Measurements from ENCODE around the gene CD8A.
"Not testable (repeated sequence)": the region's sequence is repeated elsewhere in the genome, so short reads cannot be mapped to it uniquely, and the experiment has no call there.

DNA sequence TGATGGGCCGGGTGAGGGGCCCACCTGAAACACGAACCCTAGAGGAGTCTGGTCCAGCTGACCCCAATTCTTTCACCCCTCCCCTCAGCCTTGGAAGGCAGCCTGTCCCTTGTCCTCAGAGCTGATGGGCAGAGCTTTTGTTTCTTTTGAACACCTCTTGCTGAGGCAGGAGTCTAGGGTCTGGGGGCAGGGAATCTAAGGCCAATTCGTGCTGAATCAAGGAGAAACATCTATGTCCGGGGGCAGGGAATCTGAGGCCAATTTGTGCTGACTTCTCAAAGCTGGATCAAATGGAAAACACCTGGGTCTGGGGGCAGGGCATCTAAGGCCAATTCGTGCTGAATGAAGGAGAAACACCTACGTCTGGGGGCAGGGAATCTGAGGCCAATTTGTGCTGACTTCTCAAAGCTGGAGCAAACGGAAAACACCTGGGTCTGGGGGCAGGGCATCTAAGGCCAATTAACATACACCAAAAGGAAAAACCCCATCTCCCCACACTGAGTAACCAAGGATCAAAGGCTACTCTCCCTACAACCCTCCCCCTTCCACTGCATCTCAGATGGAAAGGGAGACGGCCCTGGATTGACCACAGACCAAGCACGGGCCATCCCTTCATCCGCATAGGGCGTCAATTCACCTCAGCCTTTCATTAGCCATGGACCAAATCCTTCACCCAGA is 49.3 kb upstream of the CD8A start:
- not testable (repeated sequence) for TF ChIP-seq RAD21 (IDR thresholded peaks at IDR 0.05 in 1 of 2, conservative IDR thresholded peaks at IDR 0.05 in 1 of 2; ENCODE audit: low read depth in 2 of 2, low read length in 2 of 2); POLR2AphosphoS5 (IDR thresholded peaks at IDR 0.05; ENCODE audit: low read depth, low read length); CEBPB (IDR thresholded peaks at IDR 0.05; ENCODE audit: low read depth, low read length); SIN3A (conservative IDR thresholded peaks at IDR 0.05 in 1 of 2, IDR thresholded peaks at IDR 0.05 in 1 of 2; ENCODE audit: low read depth in 1 of 2, low read length in 2 of 2); MAFK (IDR thresholded peaks at IDR 0.05; ENCODE audit: low read depth, low read length); TAF1 (IDR thresholded peaks at IDR 0.05; ENCODE audit: low read depth, low read length); CHD1 (IDR thresholded peaks at IDR 0.05; ENCODE audit: low read depth, low read length); EZH2 (IDR thresholded peaks at IDR 0.05; ENCODE audit: low read depth, low read length, severe bottlenecking)
- TF ChIP-seq, protein P1, sequence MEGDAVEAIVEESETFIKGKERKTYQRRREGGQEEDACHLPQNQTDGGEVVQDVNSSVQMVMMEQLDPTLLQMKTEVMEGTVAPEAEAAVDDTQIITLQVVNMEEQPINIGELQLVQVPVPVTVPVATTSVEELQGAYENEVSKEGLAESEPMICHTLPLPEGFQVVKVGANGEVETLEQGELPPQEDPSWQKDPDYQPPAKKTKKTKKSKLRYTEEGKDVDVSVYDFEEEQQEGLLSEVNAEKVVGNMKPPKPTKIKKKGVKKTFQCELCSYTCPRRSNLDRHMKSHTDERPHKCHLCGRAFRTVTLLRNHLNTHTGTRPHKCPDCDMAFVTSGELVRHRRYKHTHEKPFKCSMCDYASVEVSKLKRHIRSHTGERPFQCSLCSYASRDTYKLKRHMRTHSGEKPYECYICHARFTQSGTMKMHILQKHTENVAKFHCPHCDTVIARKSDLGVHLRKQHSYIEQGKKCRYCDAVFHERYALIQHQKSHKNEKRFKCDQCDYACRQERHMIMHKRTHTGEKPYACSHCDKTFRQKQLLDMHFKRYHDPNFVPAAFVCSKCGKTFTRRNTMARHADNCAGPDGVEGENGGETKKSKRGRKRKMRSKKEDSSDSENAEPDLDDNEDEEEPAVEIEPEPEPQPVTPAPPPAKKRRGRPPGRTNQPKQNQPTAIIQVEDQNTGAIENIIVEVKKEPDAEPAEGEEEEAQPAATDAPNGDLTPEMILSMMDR (IDR thresholded peaks at IDR 0.05; ENCODE audit: control extremely low read depth in 1 of 3, insufficient read depth in 1 of 3, low read depth in 1 of 3, low read length in 3 of 3) = not testable (repeated sequence)
